Stimulated activated CD8-positive, alpha-beta memory T cell treated with anti-CD3 and anti-CD28 coated beads, Interleukin-4, amount 100 ng/mL, for 24 hours (primary cell): ENCODE measurements around the gene ADAMTSL1.

Source experiments
- DNase-seq: peaks from one replicate; pipeline ENCODE4 v3.0.0-alpha.2; 2020; ENCODE audit warnings: low read depth

ADAMTSL1 gene

DNA sequence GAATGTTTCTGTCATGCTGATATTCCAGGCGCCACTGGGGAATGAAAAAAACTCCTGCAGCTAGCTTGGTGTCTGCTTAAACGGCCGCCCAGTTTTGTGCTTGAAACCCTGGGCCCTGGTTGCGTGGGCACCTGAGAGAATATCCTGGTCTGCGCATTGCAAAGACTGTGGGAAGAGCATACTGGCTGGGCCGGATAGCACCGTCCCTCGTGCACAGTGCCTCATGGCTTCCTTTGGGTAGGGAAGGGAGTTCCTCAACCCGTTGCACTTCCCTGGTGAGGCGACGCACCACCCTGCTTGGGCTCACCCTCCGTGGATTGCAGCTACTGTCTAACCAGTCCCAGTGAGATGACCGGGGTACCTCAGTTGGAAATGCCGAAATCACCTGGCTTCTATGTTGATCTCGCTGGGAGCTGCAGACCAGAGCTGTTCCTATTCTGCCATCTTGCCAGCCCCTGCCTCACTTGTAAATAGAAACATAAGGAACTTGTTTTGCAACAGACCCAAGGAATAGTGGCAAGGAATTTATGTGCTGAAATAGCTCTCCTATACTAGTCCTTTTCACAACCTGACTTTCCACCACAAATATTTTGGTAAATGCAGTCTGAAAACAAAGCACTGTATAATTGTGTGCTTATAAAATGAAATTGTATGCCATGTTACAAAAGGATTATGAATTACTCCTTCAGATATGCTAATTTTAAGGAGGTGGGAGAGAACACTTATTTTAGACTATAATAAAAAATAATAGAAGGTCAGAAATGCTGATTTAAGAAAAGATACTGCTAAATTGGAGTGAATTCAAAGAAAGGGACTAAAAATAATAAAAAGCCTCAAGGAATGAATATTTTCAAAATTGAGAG lies 90.3 kb downstream of the ADAMTSL1 start:
- DNase-seq, result no peak

DNA sequence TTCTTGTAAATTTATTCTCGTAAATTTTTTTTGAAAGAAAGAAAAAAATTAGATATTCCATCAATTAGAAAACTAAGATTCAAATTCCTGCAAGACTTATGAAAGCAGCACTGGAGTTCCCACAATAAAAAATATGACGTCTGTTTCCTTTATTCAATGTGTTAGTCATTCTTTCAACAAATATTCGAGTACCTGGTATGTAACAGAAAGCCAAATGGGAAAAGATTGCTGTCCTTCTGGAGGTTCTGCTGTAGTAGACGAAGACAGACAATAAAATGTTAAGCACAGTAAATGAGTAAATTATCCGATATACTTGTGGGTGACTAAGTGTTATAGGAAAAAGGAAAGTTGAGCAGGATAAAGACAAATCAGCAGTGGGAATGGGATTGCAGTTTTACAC lies 92.2 kb downstream of the ADAMTSL1 start:
- DNase-seq, result no peak

DNA sequence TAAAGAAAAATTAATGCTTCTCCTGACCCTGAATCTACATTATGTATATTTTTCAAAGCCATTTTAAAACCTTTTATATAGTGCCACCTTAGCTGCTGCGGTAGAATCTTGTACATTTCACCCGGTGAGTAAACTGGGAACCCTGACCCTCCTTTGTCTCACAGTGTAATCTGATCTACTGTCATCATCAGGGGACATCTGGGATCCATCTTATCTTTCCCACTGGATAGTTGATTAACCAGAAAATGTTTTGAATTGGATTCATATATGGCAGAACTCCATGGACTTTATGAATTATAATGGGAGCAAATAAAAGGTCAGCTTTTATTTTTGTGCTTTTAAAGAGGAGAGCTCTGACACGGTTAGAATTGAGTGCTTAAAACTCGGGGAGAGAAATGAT lies 95.0 kb downstream of the ADAMTSL1 start:
- DNase-seq, result no peak

DNA sequence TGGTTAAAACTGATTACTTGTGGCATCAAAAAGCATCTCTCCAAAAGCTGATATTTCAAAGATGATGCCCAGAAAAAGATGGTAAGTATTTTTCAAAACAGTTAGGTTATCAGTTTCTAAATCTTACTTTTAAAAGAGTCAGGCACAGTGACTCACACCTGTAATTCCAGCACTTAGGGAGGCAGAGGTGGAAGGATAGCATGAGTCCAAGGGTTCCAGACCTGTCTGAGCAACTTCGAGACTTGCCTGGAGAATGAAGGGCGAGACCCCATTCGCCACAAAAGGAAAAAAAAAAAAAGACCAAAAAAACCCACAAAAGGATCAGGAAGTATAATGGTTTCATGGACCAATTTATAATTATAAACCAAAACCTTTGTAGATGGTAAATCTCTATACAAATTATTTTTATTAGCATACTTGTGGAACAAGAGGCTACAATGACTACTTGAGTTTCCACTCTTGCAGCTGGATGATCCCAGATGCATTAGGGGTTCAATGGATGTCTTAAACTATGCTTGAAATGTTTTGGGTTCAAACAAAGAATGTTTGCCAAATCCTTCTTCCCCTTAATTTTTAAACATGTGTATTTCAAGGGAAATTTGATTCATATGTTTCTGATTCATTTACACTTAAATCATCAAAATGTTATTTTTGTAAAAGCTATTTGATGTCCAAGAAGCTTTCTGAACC lies 96.1 kb downstream of the ADAMTSL1 start:
- DNase-seq, result no peak

DNA sequence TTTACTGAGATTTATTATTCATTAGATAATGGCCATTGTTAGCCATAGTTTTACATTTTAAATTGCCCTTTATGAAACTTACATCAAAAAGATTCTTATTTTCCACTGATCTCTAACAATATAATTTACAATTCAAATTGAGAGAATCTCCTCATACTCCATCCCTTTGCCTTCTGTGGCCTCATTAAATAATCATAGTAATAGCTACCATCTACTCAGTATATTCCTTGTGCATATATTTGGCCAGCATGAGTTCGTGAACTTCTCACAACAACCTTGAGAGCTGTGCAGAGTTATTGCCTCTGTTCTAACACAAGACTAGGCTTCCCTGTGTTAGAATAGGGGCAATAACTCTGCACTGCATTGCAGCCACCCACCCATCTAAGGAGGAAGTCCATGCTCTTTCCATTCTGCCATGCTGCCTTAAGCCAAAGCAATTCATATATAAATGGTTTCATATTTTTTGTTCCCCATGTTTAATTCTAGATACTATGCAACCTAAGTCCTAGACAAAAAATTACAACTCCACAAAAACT lies 99.1 kb downstream of the ADAMTSL1 start:
- DNase-seq, result no peak

DNA sequence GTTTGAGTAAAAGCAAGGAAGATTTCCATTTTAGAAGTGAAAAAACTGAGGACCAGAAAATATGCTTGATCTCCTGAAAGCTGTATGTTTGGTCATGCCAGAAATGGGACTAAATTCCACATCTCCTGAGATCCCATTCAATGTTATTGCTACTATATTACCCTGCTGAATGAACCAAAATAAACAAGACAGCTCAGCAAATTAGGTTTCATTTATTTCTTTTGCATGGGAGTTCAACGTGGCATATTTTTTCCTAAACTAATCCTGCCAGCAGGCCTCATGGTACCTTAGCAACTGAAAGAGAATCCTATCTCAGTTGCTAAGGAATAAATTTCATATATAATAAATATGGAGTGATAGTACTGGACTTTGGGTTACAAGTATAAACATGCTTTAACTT lies 101.7 kb downstream of the ADAMTSL1 start:
- DNase-seq, result no peak

DNA sequence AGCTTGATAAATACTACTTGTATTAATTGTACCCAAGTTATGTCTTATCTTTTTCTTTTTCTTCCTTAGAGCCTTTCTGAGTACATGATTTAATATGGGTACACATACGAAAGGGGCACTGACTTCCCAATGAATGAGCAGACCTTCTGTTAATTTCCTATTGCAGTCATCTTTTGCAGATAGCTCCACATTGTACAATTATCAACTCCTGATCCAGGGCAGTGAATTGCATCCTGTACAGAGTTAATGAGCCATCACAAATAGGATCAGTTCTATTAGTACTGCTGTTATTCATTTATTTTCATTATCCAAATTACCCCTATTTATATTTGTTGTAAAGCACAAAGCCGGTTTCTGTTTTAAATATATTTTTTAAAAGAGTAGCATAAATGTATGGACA lies 105.6 kb downstream of the ADAMTSL1 start:
- DNase-seq, result no peak

DNA sequence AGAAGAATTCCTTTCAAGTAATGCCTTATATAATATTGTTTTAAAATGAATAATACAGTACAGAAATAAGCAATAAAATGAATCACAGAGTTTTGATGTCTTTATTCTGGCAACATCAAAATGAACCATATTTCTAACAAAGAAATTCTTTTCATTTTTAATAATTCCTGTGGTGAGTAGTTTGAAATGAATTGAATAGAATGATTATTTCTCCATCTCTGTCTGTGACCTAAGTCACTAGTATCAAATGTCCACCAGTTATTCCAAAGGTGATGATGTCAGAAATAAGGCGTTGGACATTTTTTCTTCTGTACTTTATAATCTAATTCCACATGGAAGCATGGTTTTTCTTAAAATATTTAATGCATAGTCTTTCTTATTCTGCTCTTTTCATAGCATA lies 106.2 kb downstream of the ADAMTSL1 start:
- DNase-seq, result no peak

DNA sequence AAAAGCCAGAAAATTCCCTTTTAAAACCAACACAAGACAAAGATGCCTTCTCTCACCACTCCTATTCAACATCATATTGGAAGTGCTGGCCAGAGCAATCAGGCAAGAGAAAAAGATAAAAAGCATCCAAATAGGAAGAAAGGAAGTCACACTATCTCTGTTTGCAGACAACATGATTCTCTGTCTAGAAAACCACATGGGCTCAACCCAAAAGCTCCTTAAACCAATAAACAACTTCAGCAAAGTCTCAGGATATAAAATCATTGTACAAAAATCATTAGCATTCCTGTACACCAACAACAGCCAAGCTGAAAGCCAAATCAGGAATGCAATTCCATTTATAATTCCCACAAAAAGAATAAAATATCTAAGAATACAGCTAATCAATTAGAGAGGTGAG lies 112.0 kb downstream of the ADAMTSL1 start:
- DNase-seq, result no peak

DNA sequence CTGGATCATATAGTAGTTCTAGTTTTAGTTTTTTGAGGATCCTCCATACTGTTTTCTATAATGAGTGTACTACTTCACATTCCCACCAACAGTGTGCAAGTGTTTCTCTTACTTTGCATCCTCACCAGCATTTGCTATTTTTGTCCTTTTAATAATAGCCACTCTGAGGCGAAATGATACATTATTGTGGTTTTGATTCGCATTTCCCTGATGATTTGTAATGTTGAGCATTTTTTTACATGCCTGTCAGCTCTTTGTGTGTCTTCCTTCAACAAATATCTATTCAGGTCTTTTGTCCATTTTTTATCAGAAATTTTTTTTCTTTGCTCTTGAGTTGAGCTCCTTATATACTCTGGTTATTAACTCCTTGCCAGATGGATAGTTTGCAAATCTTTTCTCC lies 114.0 kb downstream of the ADAMTSL1 start:
- no peak for DNase-seq

DNA sequence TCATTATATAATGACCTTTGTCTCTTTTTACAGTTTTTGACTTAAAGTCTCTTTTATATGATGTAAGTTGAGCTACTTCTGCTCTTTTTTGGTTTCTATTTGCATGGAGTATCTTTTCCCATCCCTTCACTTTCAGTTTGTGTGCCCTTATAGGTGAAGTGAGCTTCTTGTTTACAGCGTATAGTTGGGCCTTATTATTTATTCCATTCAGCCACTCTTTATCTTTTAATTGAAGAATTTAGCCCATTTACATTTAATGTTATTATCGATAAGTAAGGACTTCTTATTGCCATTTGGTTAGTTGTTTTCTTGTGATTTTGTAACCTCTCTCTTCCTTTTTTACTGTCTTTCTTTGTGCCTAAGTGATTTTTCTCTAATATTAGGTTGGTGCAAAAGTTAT lies 117.3 kb downstream of the ADAMTSL1 start:
- no peak for DNase-seq

DNA sequence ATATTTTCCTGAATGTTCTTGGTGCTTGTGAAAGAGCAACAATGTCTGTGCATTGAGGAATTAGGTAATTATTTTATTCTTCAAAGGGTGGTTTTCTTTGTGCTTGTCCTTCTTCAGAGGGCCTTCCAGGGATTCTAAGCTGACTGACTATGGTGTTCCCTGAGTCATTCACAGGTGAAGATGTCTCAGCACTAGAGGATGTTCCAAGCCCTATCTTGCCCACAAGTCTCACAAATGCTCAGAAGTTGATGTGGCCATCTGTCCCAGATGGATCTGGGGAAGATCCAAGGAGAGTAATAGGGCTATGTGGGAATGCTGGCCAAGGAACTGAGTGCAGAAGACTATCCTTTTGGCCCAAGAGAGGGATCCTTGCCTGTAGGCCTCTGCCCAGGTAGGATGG lies 120.9 kb downstream of the ADAMTSL1 start:
- no peak for DNase-seq

DNA sequence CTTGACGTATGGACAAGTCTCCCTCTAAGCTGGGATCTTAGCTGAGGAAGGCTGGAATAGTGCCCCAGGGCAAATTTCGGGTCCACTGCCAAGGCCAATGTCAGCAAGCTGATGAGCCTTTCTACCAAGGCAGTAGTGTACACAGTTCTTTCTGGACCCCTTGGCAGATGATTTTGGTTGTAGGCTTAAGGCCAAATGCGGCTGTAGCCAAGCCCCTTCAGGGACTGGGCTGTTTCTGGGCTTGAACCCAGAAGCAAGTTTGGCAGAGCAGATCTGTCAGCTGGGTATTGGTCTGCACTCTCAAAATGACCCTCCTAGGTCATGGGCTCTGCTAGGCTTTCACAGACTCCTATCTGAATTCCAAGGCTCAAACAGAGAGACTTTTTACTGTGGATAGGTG lies 121.6 kb downstream of the ADAMTSL1 start:
- DNase-seq, result no peak

DNA sequence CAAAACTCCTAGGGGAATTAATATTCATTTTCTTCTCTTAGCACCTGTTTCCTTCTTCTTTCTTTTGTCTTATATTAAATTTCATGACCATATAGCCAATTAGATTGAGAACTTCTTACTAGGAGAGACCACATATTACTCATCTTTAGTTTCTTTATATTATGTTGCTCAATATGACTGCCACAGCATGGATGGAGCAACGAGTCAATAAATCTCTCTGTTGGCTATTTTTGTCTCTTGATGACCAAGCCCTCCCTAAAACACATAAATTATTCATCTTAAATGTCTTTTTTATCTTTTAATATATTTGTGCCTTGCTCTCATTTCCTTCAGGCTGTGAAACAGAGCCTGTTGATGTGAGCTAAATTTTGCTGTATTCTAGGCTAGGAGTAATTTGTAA lies 123.0 kb downstream of the ADAMTSL1 start:
- no peak for DNase-seq

DNA sequence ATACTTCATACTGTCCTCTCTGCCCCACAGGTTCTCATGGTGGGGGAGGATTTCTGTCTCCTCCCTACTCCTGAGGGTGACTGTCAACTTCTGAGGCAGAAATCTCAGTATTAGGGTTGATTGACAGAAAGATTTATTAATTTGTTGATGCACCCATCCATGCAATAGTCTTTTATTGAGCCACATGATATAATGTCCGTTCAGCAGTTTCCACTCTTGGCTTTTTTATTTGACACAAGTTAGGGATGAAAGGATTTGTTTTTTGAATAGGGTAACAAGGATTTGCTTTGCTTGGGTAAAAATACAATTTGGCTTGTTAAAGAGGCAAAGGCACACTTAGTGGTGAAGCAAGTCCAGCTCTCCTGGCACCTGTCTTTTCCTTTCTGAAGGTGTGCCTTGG lies 125.0 kb downstream of the ADAMTSL1 start:
- no peak for DNase-seq

DNA sequence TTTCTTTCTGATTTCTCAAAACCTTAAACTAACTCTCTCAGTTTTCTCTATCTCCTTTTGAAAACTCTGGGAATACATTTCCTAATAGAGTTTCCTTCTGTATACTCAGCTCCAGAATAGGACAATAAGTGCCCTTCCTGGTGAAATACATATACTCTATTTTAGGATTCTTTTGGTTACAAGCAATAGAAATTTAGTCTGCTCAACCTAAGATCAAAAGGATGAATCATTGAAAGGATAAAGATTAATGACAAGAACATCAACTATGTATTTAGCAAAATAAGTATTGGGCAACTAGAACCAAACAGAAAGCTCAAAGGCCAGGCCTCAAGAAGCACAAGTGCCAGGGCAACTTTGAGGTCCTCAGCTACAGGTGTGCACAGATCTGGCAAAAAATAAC lies 127.1 kb downstream of the ADAMTSL1 start:
- no peak for DNase-seq

DNA sequence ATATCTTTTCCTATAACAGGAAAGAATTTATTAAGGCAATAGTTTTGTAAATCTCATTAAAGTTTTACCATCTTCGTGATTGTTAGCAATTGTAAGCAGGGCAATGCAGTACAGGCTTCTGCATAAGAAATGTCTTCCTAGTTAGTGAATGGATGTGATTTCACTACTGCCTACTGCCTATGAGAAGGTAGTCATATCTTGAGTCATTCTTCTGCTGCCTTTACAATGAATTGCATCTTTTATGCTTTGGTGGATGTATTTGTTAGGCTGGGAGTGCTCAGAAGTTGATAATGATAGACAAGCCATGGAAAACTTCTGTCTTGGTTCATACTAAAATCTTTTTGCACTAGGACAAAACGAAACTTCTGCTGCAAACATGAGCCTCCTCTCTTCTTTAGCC lies 128.0 kb downstream of the ADAMTSL1 start:
- DNase-seq, result no peak

DNA sequence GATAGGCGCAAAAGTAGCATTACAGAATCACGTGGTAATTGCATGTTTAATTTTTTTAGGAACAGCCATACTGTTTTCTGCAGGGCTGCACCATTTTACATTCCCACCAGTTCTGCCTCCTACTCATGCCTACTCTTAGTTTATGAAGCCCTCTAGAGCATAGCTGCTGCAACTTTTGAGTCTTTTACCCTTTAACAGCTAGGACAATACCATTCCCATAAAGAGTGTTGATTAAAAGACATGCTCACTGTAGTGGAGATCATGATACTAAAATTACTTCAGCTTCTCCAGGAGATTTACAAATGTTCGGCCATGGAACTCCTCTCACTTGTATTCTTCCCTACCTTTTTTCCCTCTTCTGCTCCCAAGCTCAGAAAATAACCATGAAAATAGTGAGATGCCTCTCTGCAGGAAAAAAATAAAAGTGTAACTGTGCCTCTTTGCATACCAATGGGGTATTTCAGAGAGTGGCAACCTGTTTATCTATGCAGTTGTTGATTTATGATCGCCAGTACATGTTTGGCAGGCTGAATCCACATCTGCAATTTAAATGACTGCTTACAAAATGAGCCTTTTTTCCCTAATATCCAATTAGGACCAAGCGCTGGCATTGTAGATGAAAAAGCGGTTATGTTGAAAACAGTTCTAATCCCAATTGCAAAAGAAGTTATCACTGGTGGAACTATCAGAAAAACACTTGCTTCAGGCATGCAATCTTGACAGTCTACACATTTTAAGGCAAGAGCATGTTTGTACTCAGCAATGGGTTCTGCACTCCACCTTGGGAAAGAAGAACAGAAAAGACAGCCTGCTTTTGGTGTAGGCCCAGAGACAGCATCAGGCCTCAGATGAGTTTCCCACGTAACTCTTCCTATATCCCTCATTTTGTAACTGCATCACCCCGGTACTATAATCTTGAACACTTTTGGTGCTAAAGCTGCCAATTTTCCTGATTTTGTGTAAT lies 131.1 kb downstream of the ADAMTSL1 start:
- DNase-seq, result no peak

DNA sequence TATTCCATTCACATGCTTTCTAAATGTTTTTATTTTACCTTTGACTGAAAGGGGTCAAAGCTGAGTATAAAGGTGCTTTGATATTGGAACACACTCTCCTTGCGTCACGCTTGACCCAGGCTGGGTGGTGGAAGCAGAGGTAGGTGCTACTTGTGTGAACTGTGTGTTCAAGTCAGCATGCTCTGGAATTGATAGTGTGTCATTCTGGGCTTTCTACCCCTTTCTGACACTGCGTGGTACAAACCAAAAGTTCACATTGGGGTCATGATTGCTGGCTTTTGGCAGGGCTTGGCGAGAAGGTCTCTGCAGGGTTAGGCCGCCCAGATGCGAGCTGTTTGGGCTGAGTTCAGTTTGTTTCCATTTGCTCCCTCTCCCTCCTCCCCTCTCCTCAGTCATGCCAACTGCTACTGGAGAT lies 131.8 kb downstream of the ADAMTSL1 start:
- no peak for DNase-seq

DNA sequence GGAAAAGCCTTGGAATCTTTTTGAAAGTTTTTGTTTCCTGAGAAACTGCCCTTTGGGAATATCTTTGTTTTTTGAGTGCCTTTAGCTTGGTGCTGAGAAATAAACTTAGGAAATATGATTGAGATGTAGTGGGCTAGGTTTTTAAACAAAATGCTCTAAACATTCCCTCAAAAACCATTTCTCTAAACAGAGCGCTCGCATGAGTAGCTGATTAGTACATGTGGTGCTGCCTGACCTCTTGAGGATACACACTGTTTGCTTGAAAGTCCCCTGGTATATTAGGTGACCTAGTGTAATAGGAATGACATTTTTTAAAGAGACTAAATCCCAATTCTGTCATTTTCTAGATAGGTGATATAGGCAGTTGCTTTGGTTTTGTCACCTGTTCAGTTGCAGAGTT lies 132.3 kb downstream of the ADAMTSL1 start:
- no peak for DNase-seq

DNA sequence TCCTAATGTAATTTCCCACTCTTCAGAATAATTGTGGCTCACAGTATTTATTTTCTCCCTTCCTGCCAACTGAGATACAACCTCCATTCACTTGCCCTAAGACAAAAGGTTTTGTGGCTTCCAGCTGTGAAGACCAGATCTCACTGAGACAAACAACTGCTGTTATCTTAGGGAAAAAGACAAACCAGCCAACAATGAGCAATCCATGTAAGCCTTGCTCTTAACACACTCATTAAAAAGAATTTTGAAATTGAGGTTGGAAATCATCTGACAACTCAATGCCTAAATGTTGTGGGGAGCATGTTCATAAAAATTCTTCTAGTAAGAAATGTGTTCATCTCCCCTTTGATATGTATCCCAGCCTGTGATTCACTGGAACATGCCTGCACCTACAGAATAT lies 132.9 kb downstream of the ADAMTSL1 start:
- no peak for DNase-seq

DNA sequence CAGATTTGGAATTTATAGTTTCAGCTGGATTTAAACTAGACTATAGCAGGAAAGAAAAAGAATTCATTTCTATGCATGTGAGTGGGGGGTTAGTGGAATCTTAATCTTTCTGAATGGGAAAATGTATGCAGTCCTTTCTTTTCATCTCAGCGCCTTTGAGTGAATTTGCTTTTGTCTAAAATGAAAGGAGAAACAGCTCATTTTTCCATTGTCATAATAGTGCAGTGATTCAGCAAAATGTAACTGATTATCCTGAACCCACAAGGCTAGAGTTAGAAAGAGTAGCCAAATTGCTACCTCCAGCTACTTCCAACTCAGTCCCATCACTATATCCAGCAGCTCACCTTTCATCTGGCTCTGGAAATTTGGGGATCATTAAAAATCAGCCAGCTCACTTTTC lies 134.4 kb downstream of the ADAMTSL1 start:
- no peak for DNase-seq
